GM19397 (cell line): ENCODE data around the gene TRIM66.

Source experiments
- ATAC-seq: cut with Tn5 transposase; IDR thresholded peaks from one replicate; pipeline ENCODE4 v1.9.1; 2021; ENCODE audit warnings: mild to moderate bottlenecking, moderate library complexity; ENCODE audit not compliant: unreplicated experiment

The TRIM66 gene

GRCh38 chr11:8661001-8661795, 21.3 kb downstream of the TRIM66 start:
- no peak for ATAC-seq

GRCh38 chr11:8658321-8659057, 24.0 kb downstream of the TRIM66 start:
- ATAC-seq: no peak

- ATAC-seq: no peak
Measured at GRCh38 chr11:8656291-8656690, 26.2 kb downstream of the TRIM66 start.

GRCh38 chr11:8654503-8654902, 28.0 kb downstream of the TRIM66 start:
- no peak for ATAC-seq

- no peak for ATAC-seq
Measured at GRCh38 chr11:8652140-8652539, 30.3 kb downstream of the TRIM66 start.

GRCh38 chr11:8650401-8650990, 32.0 kb downstream of the TRIM66 start:
- ATAC-seq: no peak

- no peak for ATAC-seq
Measured at GRCh38 chr11:8649361-8649760, 33.1 kb downstream of the TRIM66 start.

GRCh38 chr11:8646873-8647272, 35.6 kb downstream of the TRIM66 start:
- ATAC-seq: no peak

- no peak for ATAC-seq
Measured at GRCh38 chr11:8642196-8642841, 40.1 kb downstream of the TRIM66 start.

GRCh38 chr11:8641332-8641731, 41.1 kb downstream of the TRIM66 start:
- no peak for ATAC-seq

- ATAC-seq: no peak
Measured at GRCh38 chr11:8640267-8640906, 42.1 kb downstream of the TRIM66 start.

- ATAC-seq: no peak
Measured at GRCh38 chr11:8639655-8640054, 42.8 kb downstream of the TRIM66 start.

GRCh38 chr11:8638300-8638699, 44.2 kb downstream of the TRIM66 start:
- no peak for ATAC-seq

- ATAC-seq: no peak
Measured at GRCh38 chr11:8636127-8636526, 46.3 kb downstream of the TRIM66 start.

GRCh38 chr11:8634498-8634897, 48.0 kb downstream of the TRIM66 start:
- ATAC-seq: no peak

- no peak for ATAC-seq
Measured at GRCh38 chr11:8631395-8632118, 50.9 kb downstream of the TRIM66 start.

- ATAC-seq: no peak
Measured at GRCh38 chr11:8624698-8625097, 57.8 kb downstream of the TRIM66 start.

GRCh38 chr11:8621147-8621546, 61.3 kb downstream of the TRIM66 start:
- ATAC-seq: no peak

GRCh38 chr11:8617063-8617462, 65.4 kb downstream of the TRIM66 start:
- ATAC-seq: no peak

- no peak for ATAC-seq
Measured at GRCh38 chr11:8615291-8616032, 67.0 kb downstream of the TRIM66 start.
